Caco-2 (cell line): ENCODE measurements around the gene KIF3A. TPM values are rescaled to one million over a fixed set of nuclear protein-coding genes. Genes with fewer than 3 reads are reported as not detected.

Experiments used
- BruUV-seq: library from RNA; stranded (reverse); fragments of 400-500 nt; replicated peaks from 2 replicates; lab custom pipeline; 2021; lab: Mats Ljungman, UMichigan
- CTCF ChIA-PET: fragments of 300-600 bp; sonication (Branson Sonifier 250); formaldehyde crosslinking; loops from one replicate; lab custom pipeline; 2022; ENCODE audit warnings: antibody characterized with exemption; lab: Charles Lee
- POLR2A ChIA-PET: fragments of 300-600 bp; sonication (Branson Sonifier 250); formaldehyde crosslinking; loops from one replicate; lab custom pipeline; 2022; ENCODE audit warnings: antibody characterized with exemption; lab: Charles Lee
- DNase-seq, 2 experiments: peaks; one replicate each; pipeline versions ENCODE4 v3.0.0 to v3.0.0-alpha.2; 2020 to 2022
- H3K27me3 ChIP-seq: replicated peaks from 2 replicates; pipeline ENCODE4 v1.6.0; 2011; ENCODE audit warnings: low read length; ENCODE audit not compliant: control insufficient read depth, insufficient read depth
- H3K36me3 ChIP-seq: 2 replicates; pipeline ENCODE4 v1.5.1; 2011; ENCODE audit warnings: low read length; ENCODE audit not compliant: control insufficient read depth, insufficient read depth
- H3K4me1 ChIP-seq: fragments of 250-450 bp; sonication (Bioruptor Pico); 2 replicates; pipeline ENCODE4 v1.5.1; 2020; ENCODE audit warnings: mild to moderate bottlenecking
- H3K4me3 ChIP-seq: 2 replicates; pipeline ENCODE4 v1.5.1; 2011; ENCODE audit warnings: low read depth, mild to moderate bottlenecking, control low read depth, low read length
- H3K9me3 ChIP-seq: fragments of 250-450 bp; sonication (Bioruptor Pico); 2 replicates; pipeline ENCODE4 v1.5.1; 2020; ENCODE audit warnings: mild to moderate bottlenecking, moderate library complexity
- H3K27ac Mint-ChIP-seq: one replicate; pipeline ENCODE4 v1.8.0; 2022; ENCODE audit warnings: mixed read lengths; ENCODE audit not compliant: unreplicated experiment
- H3K27me3 Mint-ChIP-seq: one replicate; pipeline ENCODE4 v1.8.0; 2022; ENCODE audit warnings: mixed read lengths; ENCODE audit not compliant: insufficient read depth, unreplicated experiment
- H3K36me3 Mint-ChIP-seq: one replicate; pipeline ENCODE4 v1.8.0; 2022; ENCODE audit warnings: mild to moderate bottlenecking, mixed read lengths; ENCODE audit not compliant: insufficient read depth, unreplicated experiment
- H3K4me1 Mint-ChIP-seq: one replicate; pipeline ENCODE4 v1.8.0; 2022; ENCODE audit warnings: low read depth, mixed read lengths; ENCODE audit not compliant: unreplicated experiment
- H3K4me3 Mint-ChIP-seq: one replicate; pipeline ENCODE4 v1.8.0; 2022; ENCODE audit warnings: mild to moderate bottlenecking, moderate library complexity, mixed read lengths; ENCODE audit not compliant: unreplicated experiment
- H3K9me3 Mint-ChIP-seq: one replicate; pipeline ENCODE4 v1.8.0; 2022; ENCODE audit warnings: mixed read lengths; ENCODE audit not compliant: unreplicated experiment
- intact Hi-C: fragments of 100-400 bp; cut with micrococcal nuclease; formaldehyde crosslinking; loops from one replicate; pipeline ENCODE4 v1.10.0; 2022; ENCODE audit not compliant: unreplicated experiment
- total RNA-seq: library from RNA; stranded (reverse); gene quantifications from 2 replicates; pipeline ENCODE4 v1.2.3, GENCODE V29; 2022
- TF ChIP-seq, protein P1 (sequence below), 2 experiments: fragments of 200-600 bp in 1 of 2; IDR thresholded peaks; 1 replicate in 1 of 2; 2 replicates in 1 of 2; pipeline versions ENCODE4 v1.5.1 to v1.8.0; 2011 to 2022; ENCODE audit warnings: antibody characterized with exemption in 1 of 2, control low read depth in 1 of 2, inconsistent platforms in 1 of 2, low read depth in 1 of 2, low read length in 1 of 2, mild to moderate bottlenecking in 1 of 2, moderate library complexity in 1 of 2; ENCODE audit not compliant: insufficient read depth in 1 of 2, severe bottlenecking in 1 of 2, unreplicated experiment in 1 of 2

Gene KIF3A
- total RNA-seq, 1 experiment from 2014 or later = 12.7 TPM

DNA sequence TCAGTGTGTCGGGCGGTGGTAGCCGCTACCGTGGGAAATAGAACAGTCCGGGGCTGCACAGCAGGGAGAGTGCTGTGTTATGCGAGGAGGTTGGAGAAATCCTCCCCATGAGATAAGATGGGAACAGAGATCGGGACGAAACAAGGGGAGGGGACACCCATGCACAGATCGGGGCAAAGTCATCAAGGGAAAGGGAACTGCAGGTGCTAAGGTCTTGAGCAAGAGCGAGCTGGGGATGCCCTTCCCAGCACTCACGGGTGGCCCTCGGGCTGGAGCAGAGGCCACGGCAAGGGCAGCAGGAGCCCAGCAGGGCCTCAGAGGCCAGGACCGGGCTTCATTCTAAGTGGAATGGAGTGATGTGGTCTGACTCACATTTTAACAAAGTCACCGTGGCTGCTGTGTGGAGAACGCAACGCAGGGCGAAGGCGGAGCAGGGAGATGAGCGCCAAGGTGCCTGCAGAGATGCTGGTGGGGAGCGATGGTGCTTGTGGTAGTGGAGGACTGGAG, 71.7 kb downstream of the KIF3A start:
- Histone ChIP-seq H3K27me3 (no peaks in the 10 kb centered on the region), H3K4me1 (peaks cover 27% of the 10 kb centered on the region), H3K9me3 (no peaks in the 10 kb centered on the region), H3K36me3 (no peaks in the 10 kb centered on the region), H3K4me3 (no peak overlapping the region)
- no peak for DNase-seq
- no peaks in the 10 kb centered on the region for H3K9me3 Mint-ChIP-seq
- intact Hi-C loops = no loop called here
- no peaks in the 10 kb centered on the region for H3K27me3 Mint-ChIP-seq
- POLR2A ChIA-PET = no interaction called here
- CTCF ChIA-PET = no interaction called here
- no peak overlapping the region for H3K27ac Mint-ChIP-seq
- no peak overlapping the region for H3K4me3 Mint-ChIP-seq
- peaks cover 27% of the 10 kb centered on the region for H3K4me1 Mint-ChIP-seq
- TF ChIP-seq, protein P1, sequence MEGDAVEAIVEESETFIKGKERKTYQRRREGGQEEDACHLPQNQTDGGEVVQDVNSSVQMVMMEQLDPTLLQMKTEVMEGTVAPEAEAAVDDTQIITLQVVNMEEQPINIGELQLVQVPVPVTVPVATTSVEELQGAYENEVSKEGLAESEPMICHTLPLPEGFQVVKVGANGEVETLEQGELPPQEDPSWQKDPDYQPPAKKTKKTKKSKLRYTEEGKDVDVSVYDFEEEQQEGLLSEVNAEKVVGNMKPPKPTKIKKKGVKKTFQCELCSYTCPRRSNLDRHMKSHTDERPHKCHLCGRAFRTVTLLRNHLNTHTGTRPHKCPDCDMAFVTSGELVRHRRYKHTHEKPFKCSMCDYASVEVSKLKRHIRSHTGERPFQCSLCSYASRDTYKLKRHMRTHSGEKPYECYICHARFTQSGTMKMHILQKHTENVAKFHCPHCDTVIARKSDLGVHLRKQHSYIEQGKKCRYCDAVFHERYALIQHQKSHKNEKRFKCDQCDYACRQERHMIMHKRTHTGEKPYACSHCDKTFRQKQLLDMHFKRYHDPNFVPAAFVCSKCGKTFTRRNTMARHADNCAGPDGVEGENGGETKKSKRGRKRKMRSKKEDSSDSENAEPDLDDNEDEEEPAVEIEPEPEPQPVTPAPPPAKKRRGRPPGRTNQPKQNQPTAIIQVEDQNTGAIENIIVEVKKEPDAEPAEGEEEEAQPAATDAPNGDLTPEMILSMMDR (IDR thresholded peaks at IDR 0.05; ENCODE audit: insufficient read depth in 1 of 2, low read depth in 1 of 2, low read length in 1 of 2, severe bottlenecking in 1 of 2, unreplicated experiment in 1 of 2) = no peak
- BruUV-seq = no TSS peak
- peaks cover 7% of the 10 kb centered on the region for H3K36me3 Mint-ChIP-seq

DNA sequence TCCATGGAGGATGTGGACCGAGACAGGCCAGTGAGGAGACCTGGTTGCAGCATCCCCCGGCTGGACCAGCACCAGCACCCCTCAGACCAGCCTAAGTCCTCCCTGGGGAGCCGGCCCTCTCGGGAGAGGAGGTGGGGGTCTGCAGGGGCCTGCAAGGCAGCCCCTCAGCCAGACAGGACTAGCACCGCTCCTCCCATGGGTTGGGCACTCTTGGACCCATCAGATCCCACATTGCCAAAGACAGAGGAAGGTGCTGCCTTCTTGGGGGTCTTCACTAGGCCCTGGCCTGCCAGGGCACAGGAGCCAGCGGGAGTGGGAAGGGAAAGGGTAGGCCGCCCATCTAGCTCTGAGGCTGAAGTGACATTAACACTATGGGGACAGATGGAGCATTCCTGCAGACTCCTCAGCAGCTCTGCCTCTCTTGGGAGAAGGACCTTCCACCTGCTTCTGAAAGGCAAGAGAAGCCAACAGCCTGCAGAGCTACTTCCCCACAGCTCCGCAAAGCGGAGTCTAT, 72.6 kb downstream of the KIF3A start:
- Mint-ChIP-seq H3K4me1 (peaks cover 27% of the 10 kb centered on the region), H3K27ac (no peak overlapping the region), H3K9me3 (no peaks in the 10 kb centered on the region), H3K27me3 (no peaks in the 10 kb centered on the region), H3K36me3 (peaks cover 7% of the 10 kb centered on the region), H3K4me3 (no peak overlapping the region)
- ChIA-PET CTCF (no interaction called here), POLR2A (no interaction called here)
- Histone ChIP-seq H3K4me1 (peaks cover 27% of the 10 kb centered on the region), H3K4me3 (no peak overlapping the region), H3K36me3 (no peaks in the 10 kb centered on the region), H3K9me3 (no peaks in the 10 kb centered on the region), H3K27me3 (no peaks in the 10 kb centered on the region)
- intact Hi-C loops = loop anchor here (5.0 kb wide), 1 partner anchor 158 kb away; no protein-coding TSS in a partner anchor
- BruUV-seq = no TSS peak
- no peak for DNase-seq
- TF ChIP-seq, protein P1 (IDR thresholded peaks at IDR 0.05; ENCODE audit: insufficient read depth in 1 of 2, low read depth in 1 of 2, low read length in 1 of 2, severe bottlenecking in 1 of 2, unreplicated experiment in 1 of 2) = no peak

DNA sequence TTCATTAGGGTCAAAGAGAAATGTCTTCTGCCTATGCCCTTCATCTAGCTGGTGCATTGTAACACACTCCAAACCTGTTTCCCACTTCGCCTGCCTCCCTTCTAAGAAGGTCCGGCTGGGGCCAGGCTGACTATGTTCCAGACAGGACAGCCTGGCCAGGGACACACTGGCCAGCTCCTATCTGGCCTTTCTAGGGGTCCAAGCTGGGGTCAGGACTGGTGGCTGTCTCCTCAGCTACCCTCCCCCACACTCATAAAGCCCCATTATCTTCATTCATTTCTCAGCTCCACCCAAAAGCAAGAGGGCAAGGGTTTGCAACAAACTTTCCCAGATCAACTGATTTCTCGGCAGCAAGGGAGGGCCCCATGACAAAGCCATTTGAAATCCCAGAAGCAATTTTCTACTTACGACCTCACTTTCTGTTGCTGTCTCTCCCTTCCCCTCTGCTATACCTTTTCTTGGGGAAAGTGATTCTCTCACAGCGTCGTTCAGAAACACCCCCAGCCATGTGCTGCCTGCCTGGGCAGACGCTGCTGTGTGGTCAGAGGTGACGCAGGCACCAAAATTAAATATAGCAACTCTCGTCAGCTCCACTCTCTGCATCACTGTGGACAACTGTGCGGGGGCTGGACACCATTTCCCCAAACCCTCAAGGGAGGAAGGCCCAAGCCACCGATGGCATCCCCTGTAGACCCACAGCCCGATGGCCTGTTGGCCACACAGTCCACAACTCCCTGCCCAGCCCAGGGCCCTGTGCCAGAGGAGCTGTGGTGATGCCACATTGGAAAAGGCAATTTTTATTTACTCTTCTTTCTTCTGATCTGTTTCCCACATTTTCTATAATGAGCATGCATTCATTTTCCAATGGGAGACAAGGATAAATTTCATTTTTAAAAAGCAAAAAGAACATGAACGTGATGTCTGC, 73.3 kb downstream of the KIF3A start:
- Histone ChIP-seq H3K36me3 (no peaks in the 10 kb centered on the region), H3K4me3 (no peak overlapping the region), H3K27me3 (no peaks in the 10 kb centered on the region), H3K4me1 (peaks cover 27% of the 10 kb centered on the region), H3K9me3 (no peaks in the 10 kb centered on the region)
- no peak for DNase-seq
- TF ChIP-seq, protein P1 (IDR thresholded peaks at IDR 0.05; ENCODE audit: insufficient read depth in 1 of 2, low read depth in 1 of 2, low read length in 1 of 2, severe bottlenecking in 1 of 2, unreplicated experiment in 1 of 2) = no peak
- ChIA-PET CTCF (no interaction called here), POLR2A (no interaction called here)
- Mint-ChIP-seq H3K36me3 (peaks cover 7% of the 10 kb centered on the region), H3K9me3 (no peaks in the 10 kb centered on the region), H3K4me3 (no peak overlapping the region), H3K4me1 (peaks cover 27% of the 10 kb centered on the region), H3K27ac (no peak overlapping the region), H3K27me3 (no peaks in the 10 kb centered on the region)
- intact Hi-C loops = loop anchor here (5.0 kb wide), 1 partner anchor 158 kb away; no protein-coding TSS in a partner anchor
- BruUV-seq = no TSS peak
